Measurements from ENCODE around the gene TEX22.

The TEX22 gene

GRCh38 chr14:105398044-105398725, at the start of gene TEX22:
Gene TEX22 (plus strand): TSS chr14:105398538. CDS start chr14:105399341, 803 bp downstream.
- in situ Hi-C loops (cut with MboI; ENCODE audit: low sequenced_read_pairs) = no loop called here

GRCh38 chr14:105348945-105349699, 49.2 kb upstream of the TEX22 start:
- in situ Hi-C loops (cut with MboI; ENCODE audit: low sequenced_read_pairs) = no loop called here

- in situ Hi-C loops (cut with MboI; ENCODE audit: low sequenced_read_pairs) = no loop called here
Observed at GRCh38 chr14:105349992-105350391, 48.3 kb upstream of the TEX22 start.

- in situ Hi-C loops (cut with MboI; ENCODE audit: low sequenced_read_pairs) = no loop called here
Observed at GRCh38 chr14:105350450-105351244, 47.7 kb upstream of the TEX22 start.

GRCh38 chr14:105351410-105351809, 46.9 kb upstream of the TEX22 start:
- in situ Hi-C loops (cut with MboI; ENCODE audit: low sequenced_read_pairs) = no loop called here

GRCh38 chr14:105351920-105352851, 46.2 kb upstream of the TEX22 start:
- in situ Hi-C loops (cut with MboI; ENCODE audit: low sequenced_read_pairs) = no loop called here

- in situ Hi-C loops (cut with MboI; ENCODE audit: low sequenced_read_pairs) = no loop called here
Observed at GRCh38 chr14:105353136-105353535, 45.2 kb upstream of the TEX22 start.

- in situ Hi-C loops (cut with MboI; ENCODE audit: low sequenced_read_pairs) = no loop called here
Observed at GRCh38 chr14:105354541-105354940, 43.8 kb upstream of the TEX22 start.

- in situ Hi-C loops (cut with MboI; ENCODE audit: low sequenced_read_pairs) = no loop called here
Observed at GRCh38 chr14:105355049-105355575, 43.2 kb upstream of the TEX22 start.

- in situ Hi-C loops (cut with MboI; ENCODE audit: low sequenced_read_pairs) = no loop called here
Observed at GRCh38 chr14:105355850-105356604, 42.3 kb upstream of the TEX22 start.

GRCh38 chr14:105356927-105357326, 41.4 kb upstream of the TEX22 start:
- in situ Hi-C loops (cut with MboI; ENCODE audit: low sequenced_read_pairs) = no loop called here

- in situ Hi-C loops (cut with MboI; ENCODE audit: low sequenced_read_pairs) = no loop called here
Observed at GRCh38 chr14:105357626-105358025, 40.7 kb upstream of the TEX22 start.

- in situ Hi-C loops (cut with MboI; ENCODE audit: low sequenced_read_pairs) = no loop called here
Observed at GRCh38 chr14:105358140-105358846, 40.0 kb upstream of the TEX22 start.

- in situ Hi-C loops (cut with MboI; ENCODE audit: low sequenced_read_pairs) = no loop called here
Observed at GRCh38 chr14:105358943-105359342, 39.4 kb upstream of the TEX22 start.

GRCh38 chr14:105361412-105361811, 36.9 kb upstream of the TEX22 start:
- in situ Hi-C loops (cut with MboI; ENCODE audit: low sequenced_read_pairs) = loop anchor here (10.0 kb wide), 1 partner anchor 257 kb away; no protein-coding TSS in a partner anchor

GRCh38 chr14:105363847-105364708, 34.3 kb upstream of the TEX22 start:
- in situ Hi-C loops (cut with MboI; ENCODE audit: low sequenced_read_pairs) = loop anchor here (10.0 kb wide), 1 partner anchor 259 kb away; no protein-coding TSS in a partner anchor

- in situ Hi-C loops (cut with MboI; ENCODE audit: low sequenced_read_pairs) = loop anchor here (10.0 kb wide), 1 partner anchor 260 kb away; no protein-coding TSS in a partner anchor
Observed at GRCh38 chr14:105365101-105365500, 33.2 kb upstream of the TEX22 start.

GRCh38 chr14:105365681-105366080, 32.7 kb upstream of the TEX22 start:
- in situ Hi-C loops (cut with MboI; ENCODE audit: low sequenced_read_pairs) = loop anchor here (10.0 kb wide), 1 partner anchor 261 kb away; no protein-coding TSS in a partner anchor
